Loucy (cell line): Measurements from ENCODE around the gene FOXP1.

Experiments used
- CTCF ChIP-seq: fragments of 200-600 bp; sonication (generic); conservative IDR thresholded peaks from 2 replicates; pipeline ENCODE4 v1.5.1; 2014; ENCODE audit warnings: mild to moderate bottlenecking, antibody characterized with exemption, low read length
- EZH2phosphoT487 ChIP-seq: fragments of 200-600 bp; IDR thresholded peaks from 2 replicates; pipeline ENCODE4 v1.6.1; 2018; ENCODE audit warnings: antibody characterized with exemption, mild to moderate bottlenecking, moderate library complexity, borderline replicate concordance

GRCh38 chr3:71121429-71122167 is 461.9 kb downstream of the FOXP1 start:
- TF ChIP-seq CTCF (no peak), EZH2phosphoT487 (no peak)
